ENCODE data around the gene TBX10. TPM values are rescaled to one million over a fixed set of nuclear protein-coding genes. Genes with fewer than 3 reads are reported as not detected.

The TBX10 gene
- total RNA-seq = not detected in 2 replicates

GRCh38 chr11:67639438-67639859 is at the start of gene TBX10:
Gene TBX10 (minus strand): TSS chr11:67639763. CDS start chr11:67639472, 291 bp downstream.

GRCh38 chr11:67674442-67674871 is 34.9 kb upstream of the TBX10 start, which contains the start of gene ALDH3B2:
Gene ALDH3B2 (minus strand): TSS chr11:67674623. CDS start chr11:67666935, 7,688 bp downstream.

GRCh38 chr11:67629386-67630227 is 10.0 kb downstream of the TBX10 start, which contains the start of gene NUDT8:
Gene NUDT8 (minus strand): TSS chr11:67629937. CDS start chr11:67629911, 26 bp downstream.

DNA sequence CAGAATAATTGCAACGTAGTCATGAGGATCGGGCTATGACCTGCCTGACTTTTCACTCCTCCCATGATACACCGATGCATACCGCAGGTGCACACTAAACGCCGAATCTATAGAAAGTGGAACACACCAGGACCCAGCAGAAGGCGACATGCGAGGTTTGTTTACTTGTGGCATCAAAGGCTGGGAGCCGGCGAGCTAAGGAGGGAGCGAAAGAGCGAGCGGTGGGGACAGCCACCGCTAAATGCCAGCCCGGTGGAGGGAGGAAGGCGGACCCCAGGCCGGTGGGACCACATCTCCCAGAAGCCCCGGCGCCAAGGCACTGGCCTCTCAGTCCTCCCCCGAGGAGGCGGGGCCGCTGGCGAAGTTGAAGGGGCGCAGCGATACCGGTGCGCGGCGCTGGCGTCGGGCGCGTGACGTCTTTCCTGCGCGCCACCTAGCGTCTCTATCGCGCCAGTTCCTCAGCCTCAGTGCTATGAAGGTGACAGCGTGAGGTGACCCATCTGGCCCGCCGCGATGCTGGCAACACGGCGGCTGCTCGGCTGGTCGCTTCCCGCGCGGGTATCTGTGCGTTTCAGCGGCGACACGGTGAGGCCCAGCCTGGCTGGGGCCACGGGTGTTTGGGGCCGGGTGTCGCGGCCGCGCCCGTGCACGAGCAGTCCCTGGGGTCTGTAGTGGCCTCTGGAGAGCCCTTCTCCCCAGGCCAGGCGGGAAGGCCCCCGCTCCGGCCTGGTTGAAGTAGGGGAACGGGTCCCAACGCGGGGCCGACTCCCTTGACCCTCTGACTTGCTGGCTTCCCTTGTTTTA is 32.9 kb downstream of the TBX10 start, which contains the start of gene NDUFV1:
NDUFV1 (plus strand) TSS at position 445 of the 804 bp plus-strand sequence; CDS start at position 514, 69 bp downstream.

GRCh38 chr11:67583247-67584204 is 56.0 kb downstream of the TBX10 start, which contains the start of gene GSTP1:
Gene GSTP1 (plus strand): TSS chr11:67583812. CDS start chr11:67583844, 32 bp downstream.

Other genes with a start within 250 kb of the TBX10 start
- 8.6 and 9.6 TPM in 2 replicates for gene RAD9A, start 247.8 kb downstream of the TBX10 start, total RNA-seq
- 202 and 225 TPM in 2 replicates for gene PPP1CA, start 237.9 kb downstream of the TBX10 start, total RNA-seq
- gene TBC1D10C, start 235.7 kb downstream of the TBX10 start, total RNA-seq = not detected in 2 replicates
- not detected in 2 replicates for gene CARNS1, start 224.1 kb downstream of the TBX10 start, total RNA-seq
- gene RPS6KB2, start 211.3 kb downstream of the TBX10 start, total RNA-seq = 55.2 and 65.4 TPM in 2 replicates
- 0.45 TPM in 1 of 2 replicates, not detected in the other for gene PTPRCAP, start 202.1 kb downstream of the TBX10 start, total RNA-seq
- gene CORO1B, start 196.3 kb downstream of the TBX10 start, total RNA-seq = 75.3 and 84.4 TPM in 2 replicates
- not detected in 2 replicates for gene GPR152, start 187.0 kb downstream of the TBX10 start, total RNA-seq
- not detected in 2 replicates for gene CABP4, start 184.4 kb downstream of the TBX10 start, total RNA-seq
- 30.0 and 53.1 TPM in 2 replicates for gene TMEM134, start 170.5 kb downstream of the TBX10 start, total RNA-seq
- 57.7 and 69.6 TPM in 2 replicates for gene AIP, start 156.7 kb downstream of the TBX10 start, total RNA-seq
- gene PITPNM1, start 134.4 kb downstream of the TBX10 start, total RNA-seq = 19.5 and 22.7 TPM in 2 replicates
- 42.4 and 45.6 TPM in 2 replicates for gene CDK2AP2, start 131.6 kb downstream of the TBX10 start, total RNA-seq
- gene CABP2, start 116.3 kb downstream of the TBX10 start, total RNA-seq = not detected in 2 replicates
- 1,003 and 1,137 TPM in 2 replicates for gene GSTP1, start 56.0 kb downstream of the TBX10 start, total RNA-seq
- 230 and 237 TPM in 2 replicates for gene NDUFV1, start 32.8 kb downstream of the TBX10 start, total RNA-seq
- gene NUDT8, start 9.8 kb downstream of the TBX10 start, total RNA-seq = 25.3 and 29.1 TPM in 2 replicates
- not detected in 2 replicates for gene ACY3, start 11.0 kb upstream of the TBX10 start, total RNA-seq
- gene ALDH3B2, start 34.9 kb upstream of the TBX10 start, total RNA-seq = not detected in 2 replicates